ENCODE data around the gene RIPPLY3. TPM values are rescaled to one million over a fixed set of nuclear protein-coding genes. Genes with fewer than 3 reads are reported as not detected.

RIPPLY3 gene
- total RNA-seq, 3 donors from 2014 or later (not counting 1 experiment from before 2014, with no cell fraction given): not detected

GRCh38 chr21:36968414-36968813 is 38.1 kb upstream of the RIPPLY3 start:
- no peaks in the 10 kb centered on the region for H3K36me3 Mint-ChIP-seq
- intact Hi-C loops (cut with micrococcal nuclease): no loop called here
- 86% methylated on average over 3 of the region's 4 CpGs for WGBS (ENCODE audit: insufficient coverage)
- H3K4me3 Mint-ChIP-seq: no peak overlapping the region
- no peaks in the 10 kb centered on the region for H3K9me3 Mint-ChIP-seq
- Histone ChIP-seq H3K9me3 (ENCODE audit: control insufficient read depth, insufficient read depth, low read length) (no peaks in the 10 kb centered on the region), H3K4me3 (ENCODE audit: low read length) (no peak overlapping the region), H3K27me3 (ENCODE audit: control insufficient read depth, insufficient read depth, low read length) (no peaks in the 10 kb centered on the region), H3K27ac (ENCODE audit: low read length) (no peak overlapping the region), H3K4me1 (ENCODE audit: control insufficient read depth, insufficient read depth, low read length) (peaks cover 12% of the 10 kb centered on the region), H3K36me3 (ENCODE audit: control insufficient read depth, insufficient read depth, low read length) (no peaks in the 10 kb centered on the region)
- H3K27me3 Mint-ChIP-seq (ENCODE audit: low read depth in 2 of 2): no peaks in the 10 kb centered on the region
- DNase-seq (no peak), ATAC-seq (no peak)
- peaks cover 9 to 13% of the 10 kb centered on the region in 2 donors for H3K4me1 Mint-ChIP-seq
- no peak overlapping the region for H3K27ac Mint-ChIP-seq
- TF ChIP-seq CTCF (IDR thresholded peaks at IDR 0.05): no peak

GRCh38 chr21:36968976-36969375 is 37.5 kb upstream of the RIPPLY3 start:
- Histone ChIP-seq H3K36me3 (ENCODE audit: control insufficient read depth, insufficient read depth, low read length) (no peaks in the 10 kb centered on the region), H3K9me3 (ENCODE audit: control insufficient read depth, insufficient read depth, low read length) (no peaks in the 10 kb centered on the region), H3K27ac (ENCODE audit: low read length) (no peak overlapping the region), H3K4me1 (ENCODE audit: control insufficient read depth, insufficient read depth, low read length) (peaks cover 12% of the 10 kb centered on the region), H3K4me3 (ENCODE audit: low read length) (no peak overlapping the region), H3K27me3 (ENCODE audit: control insufficient read depth, insufficient read depth, low read length) (no peaks in the 10 kb centered on the region)
- H3K4me3 Mint-ChIP-seq: peak overlapping the region; percentile 31
- intact Hi-C loops (cut with micrococcal nuclease): no loop called here
- DNase-seq: no peak
- ATAC-seq: no peak
- WGBS (ENCODE audit: insufficient coverage): no CpG with 5 or more reads among the region's 1 CpG
- no peaks in the 10 kb centered on the region for H3K27me3 Mint-ChIP-seq (ENCODE audit: low read depth in 2 of 2)
- peaks cover 9 to 13% of the 10 kb centered on the region in 2 donors for H3K4me1 Mint-ChIP-seq
- no peak overlapping the region for H3K27ac Mint-ChIP-seq
- no peak for TF ChIP-seq CTCF (IDR thresholded peaks at IDR 0.05)
- H3K9me3 Mint-ChIP-seq: no peaks in the 10 kb centered on the region
- H3K36me3 Mint-ChIP-seq: no peaks in the 10 kb centered on the region

- intact Hi-C loops (cut with micrococcal nuclease): no loop called here
- no peaks in the 10 kb centered on the region for H3K9me3 ChIP-seq (ENCODE audit: control insufficient read depth, insufficient read depth, low read length)
- H3K9me3 Mint-ChIP-seq: no peaks in the 10 kb centered on the region
- H3K4me3 Mint-ChIP-seq: no peak overlapping the region
- H3K27me3 Mint-ChIP-seq (ENCODE audit: low read depth in 2 of 2): peaks cover 0 to 5% of the 10 kb centered on the region in 2 donors
- no peaks in the 10 kb centered on the region for H3K27me3 ChIP-seq (ENCODE audit: control insufficient read depth, insufficient read depth, low read length)
- H3K27ac ChIP-seq (ENCODE audit: low read length): no peak overlapping the region
- TF ChIP-seq CTCF (IDR thresholded peaks at IDR 0.05): no peak
- no peak overlapping the region for H3K27ac Mint-ChIP-seq
- WGBS (ENCODE audit: insufficient coverage): 91% methylated on average over 14 of the region's 14 CpGs
- no peaks in the 10 kb centered on the region for H3K36me3 ChIP-seq (ENCODE audit: control insufficient read depth, insufficient read depth, low read length)
- no peak for ATAC-seq
- H3K4me3 ChIP-seq (ENCODE audit: low read length): no peak overlapping the region
- DNase-seq: no peak
- peaks cover 6% of the 10 kb centered on the region for H3K4me1 ChIP-seq (ENCODE audit: control insufficient read depth, insufficient read depth, low read length)
- H3K36me3 Mint-ChIP-seq: no peaks in the 10 kb centered on the region
- H3K4me1 Mint-ChIP-seq: peaks cover 6 to 8% of the 10 kb centered on the region in 2 donors
These were observed 32.3 kb upstream of the RIPPLY3 start for GRCh38 chr21:36973986-36974850.

- Histone ChIP-seq H3K27me3 (ENCODE audit: control insufficient read depth, insufficient read depth, low read length) (no peaks in the 10 kb centered on the region), H3K4me1 (ENCODE audit: control insufficient read depth, insufficient read depth, low read length) (peaks cover 6% of the 10 kb centered on the region), H3K4me3 (ENCODE audit: low read length) (no peak overlapping the region), H3K27ac (ENCODE audit: low read length) (no peak overlapping the region), H3K9me3 (ENCODE audit: control insufficient read depth, insufficient read depth, low read length) (no peaks in the 10 kb centered on the region), H3K36me3 (ENCODE audit: control insufficient read depth, insufficient read depth, low read length) (no peaks in the 10 kb centered on the region)
- peaks cover 6 to 8% of the 10 kb centered on the region in 2 donors for H3K4me1 Mint-ChIP-seq
- H3K36me3 Mint-ChIP-seq: no peaks in the 10 kb centered on the region
- no peak for TF ChIP-seq CTCF (IDR thresholded peaks at IDR 0.05)
- H3K9me3 Mint-ChIP-seq: no peaks in the 10 kb centered on the region
- intact Hi-C loops (cut with micrococcal nuclease): no loop called here
- no peak overlapping the region for H3K4me3 Mint-ChIP-seq
- peaks cover 0 to 5% of the 10 kb centered on the region in 2 donors for H3K27me3 Mint-ChIP-seq (ENCODE audit: low read depth in 2 of 2)
- ATAC-seq (no peak), DNase-seq (no peak)
- WGBS (ENCODE audit: insufficient coverage): 86% methylated on average over 6 of the region's 6 CpGs
- H3K27ac Mint-ChIP-seq: no peak overlapping the region
These were observed 31.7 kb upstream of the RIPPLY3 start for GRCh38 chr21:36974851-36975192.

Measured in natural killer cell (primary cell).